Parathyroid adenoma (tissue), 2 donors: ENCODE measurements around the gene ADGRL3.
"Not testable (repeated sequence)": the region's sequence is repeated elsewhere in the genome, so short reads cannot be mapped to it uniquely, and the experiment has no call there.

ENCODE experiments used
- H2AFZ ChIP-seq: fragments of 300-600 bp; sonication (generic); one replicate; pipeline ENCODE4 v1.7.0; 2017; ENCODE audit warnings: antibody characterized with exemption, mild to moderate bottlenecking
- H3K27ac ChIP-seq: fragments of 300-600 bp; sonication (generic); one replicate; pipeline ENCODE4 v1.7.0; 2017
- H3K27me3 ChIP-seq: fragments of 300-600 bp; sonication (generic); one replicate; pipeline ENCODE4 v1.7.0; 2017; ENCODE audit warnings: low read length; ENCODE audit not compliant: control insufficient read depth, insufficient read depth
- H3K36me3 ChIP-seq: fragments of 300-600 bp; sonication (generic); one replicate; pipeline ENCODE4 v1.7.0; 2017; ENCODE audit warnings: low read length; ENCODE audit not compliant: control insufficient read depth, insufficient read depth
- H3K4me1 ChIP-seq: fragments of 300-600 bp; sonication (generic); one replicate; pipeline ENCODE4 v1.7.0; 2017; ENCODE audit warnings: control low read depth
- H3K4me2 ChIP-seq: fragments of 300-600 bp; sonication (generic); one replicate; pipeline ENCODE4 v1.7.0; 2017; ENCODE audit warnings: low read length
- H3K4me3 ChIP-seq: fragments of 300-600 bp; sonication (generic); one replicate; pipeline ENCODE4 v1.7.0; 2017; ENCODE audit warnings: low read depth, low read length
- H3K79me2 ChIP-seq: fragments of 300-600 bp; sonication (generic); one replicate; pipeline ENCODE4 v1.7.0; 2017; ENCODE audit warnings: control low read depth
- H3K9ac ChIP-seq: fragments of 300-600 bp; sonication (generic); one replicate; pipeline ENCODE4 v1.7.0; 2017; ENCODE audit warnings: mild to moderate bottlenecking
- H3K9me3 ChIP-seq: fragments of 300-600 bp; sonication (generic); one replicate; pipeline ENCODE4 v1.7.0; 2017; ENCODE audit warnings: low read length; ENCODE audit not compliant: control insufficient read depth
- TF ChIP-seq, protein P1 (sequence below): fragments of 300-600 bp; sonication (generic); IDR thresholded peaks from one replicate; pipeline ENCODE4 v1.7.0; 2017; ENCODE audit warnings: antibody characterized with exemption, mild to moderate bottlenecking
- donor health status: primary hyperparathyroidism.

Gene ADGRL3

DNA sequence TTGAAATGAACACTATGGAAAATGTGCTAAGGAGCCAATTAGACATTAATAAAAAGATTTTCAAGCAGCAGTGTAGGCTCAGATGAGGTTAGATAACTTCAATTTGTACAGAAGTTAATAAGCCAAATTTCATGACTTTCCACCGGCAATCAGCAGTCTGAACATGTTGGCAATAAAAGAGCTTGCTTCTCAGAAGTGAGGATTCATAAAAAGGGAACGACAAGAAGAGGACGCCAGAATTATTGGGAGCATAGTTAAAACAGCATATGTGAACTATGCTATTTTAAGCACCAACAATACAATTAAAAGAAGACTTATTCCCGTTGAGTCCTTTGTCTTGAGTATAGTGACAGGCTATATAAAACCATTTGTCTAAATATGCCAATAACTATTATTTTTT is 785.3 kb downstream of the ADGRL3 start:
- Histone ChIP-seq H3K36me3 (no peaks in the 10 kb centered on the region), H3K27me3 (no peaks in the 10 kb centered on the region), H3K79me2 (no peaks in the 10 kb centered on the region), H3K9me3 (no peaks in the 10 kb centered on the region), H3K9ac (no peak overlapping the region), H3K4me2 (no peak overlapping the region), H3K4me3 (no peak overlapping the region), H3K27ac (no peak overlapping the region), H2AFZ (no peak overlapping the region), H3K4me1 (no peaks in the 10 kb centered on the region)
- TF ChIP-seq, protein P1, sequence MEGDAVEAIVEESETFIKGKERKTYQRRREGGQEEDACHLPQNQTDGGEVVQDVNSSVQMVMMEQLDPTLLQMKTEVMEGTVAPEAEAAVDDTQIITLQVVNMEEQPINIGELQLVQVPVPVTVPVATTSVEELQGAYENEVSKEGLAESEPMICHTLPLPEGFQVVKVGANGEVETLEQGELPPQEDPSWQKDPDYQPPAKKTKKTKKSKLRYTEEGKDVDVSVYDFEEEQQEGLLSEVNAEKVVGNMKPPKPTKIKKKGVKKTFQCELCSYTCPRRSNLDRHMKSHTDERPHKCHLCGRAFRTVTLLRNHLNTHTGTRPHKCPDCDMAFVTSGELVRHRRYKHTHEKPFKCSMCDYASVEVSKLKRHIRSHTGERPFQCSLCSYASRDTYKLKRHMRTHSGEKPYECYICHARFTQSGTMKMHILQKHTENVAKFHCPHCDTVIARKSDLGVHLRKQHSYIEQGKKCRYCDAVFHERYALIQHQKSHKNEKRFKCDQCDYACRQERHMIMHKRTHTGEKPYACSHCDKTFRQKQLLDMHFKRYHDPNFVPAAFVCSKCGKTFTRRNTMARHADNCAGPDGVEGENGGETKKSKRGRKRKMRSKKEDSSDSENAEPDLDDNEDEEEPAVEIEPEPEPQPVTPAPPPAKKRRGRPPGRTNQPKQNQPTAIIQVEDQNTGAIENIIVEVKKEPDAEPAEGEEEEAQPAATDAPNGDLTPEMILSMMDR, result no peak

DNA sequence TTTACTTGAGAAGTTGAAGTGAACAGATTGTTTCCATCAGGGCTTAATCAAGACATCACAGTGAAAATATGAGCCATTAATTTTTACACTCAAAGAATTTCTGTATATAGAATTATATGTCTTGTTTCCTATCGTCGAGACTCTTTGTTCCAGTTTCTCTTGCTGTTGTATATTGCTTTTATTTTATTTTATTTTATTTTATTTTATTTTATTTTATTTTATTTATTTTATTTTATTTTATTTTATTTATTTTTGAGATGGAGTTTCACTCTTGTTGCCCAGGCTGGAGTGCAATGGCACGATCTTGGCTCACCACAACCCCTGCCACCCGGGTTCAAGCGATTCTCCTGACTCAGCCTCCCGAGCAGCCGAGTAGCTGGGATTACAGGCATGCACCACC is 786.8 kb downstream of the ADGRL3 start:
- not testable (repeated sequence) for H3K36me3 ChIP-seq, H3K4me1 ChIP-seq, H3K4me2 ChIP-seq, H3K79me2 ChIP-seq, H3K27ac ChIP-seq, H3K4me3 ChIP-seq, H3K27me3 ChIP-seq, H2AFZ ChIP-seq, H3K9me3 ChIP-seq, H3K9ac ChIP-seq

DNA sequence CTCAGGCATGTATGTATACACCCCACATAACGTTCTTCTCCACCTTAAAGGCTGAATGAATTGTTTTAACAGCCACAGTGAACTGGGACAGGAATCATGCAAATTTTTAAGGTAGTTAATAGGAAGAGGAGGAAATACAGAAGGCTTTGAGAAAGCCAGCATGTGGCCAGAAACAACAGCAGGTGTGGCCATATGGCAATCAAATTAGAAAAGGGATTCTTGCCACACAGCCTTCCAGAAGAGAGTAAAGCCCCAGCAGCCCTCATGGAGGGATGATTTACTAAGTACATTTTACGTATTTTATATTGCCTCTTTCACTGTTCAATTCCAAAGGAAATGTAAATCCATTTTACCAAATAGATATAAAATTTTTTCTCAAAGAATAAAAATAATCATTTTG is 792.2 kb downstream of the ADGRL3 start:
- no peak overlapping the region for H2AFZ ChIP-seq
- TF ChIP-seq, protein P1, result no peak

DNA sequence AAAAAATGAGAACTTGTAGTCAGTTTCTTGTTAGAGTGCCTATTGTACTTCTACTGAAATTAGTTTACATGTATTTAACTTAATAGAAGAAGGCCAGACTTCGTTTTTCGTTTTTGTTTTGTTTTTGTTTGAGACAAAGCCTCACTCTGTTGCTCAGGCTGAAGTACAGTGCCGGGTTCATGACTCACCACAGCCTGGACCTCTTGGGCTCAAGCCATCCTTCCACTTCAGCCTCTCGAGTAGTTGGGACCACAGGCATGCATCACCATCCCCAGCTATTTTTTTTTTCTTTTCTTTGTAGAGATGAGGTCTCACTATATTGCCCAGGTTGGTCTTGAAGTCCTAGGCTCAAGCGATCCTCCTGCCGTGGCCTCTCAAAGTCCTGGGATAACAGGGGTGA is 793.9 kb downstream of the ADGRL3 start:
- Histone ChIP-seq H2AFZ (no peak overlapping the region), H3K9me3 (no peaks in the 10 kb centered on the region), H3K27me3 (no peaks in the 10 kb centered on the region), H3K36me3 (no peaks in the 10 kb centered on the region), H3K4me3 (no peak overlapping the region), H3K79me2 (no peaks in the 10 kb centered on the region), H3K4me1 (no peaks in the 10 kb centered on the region), H3K9ac (no peak overlapping the region), H3K27ac (no peak overlapping the region), H3K4me2 (no peak overlapping the region)
- TF ChIP-seq, protein P1, result no peak

More for the DNA sequence above, 792.2 kb downstream of the ADGRL3 start:
- Histone ChIP-seq H3K4me1 (no peaks in the 10 kb centered on the region), H3K4me3 (no peak overlapping the region), H3K79me2 (no peaks in the 10 kb centered on the region), H3K9ac (no peak overlapping the region), H3K27me3 (no peaks in the 10 kb centered on the region), H3K4me2 (no peak overlapping the region), H3K27ac (no peak overlapping the region), H3K36me3 (no peaks in the 10 kb centered on the region), H3K9me3 (no peaks in the 10 kb centered on the region)

DNA sequence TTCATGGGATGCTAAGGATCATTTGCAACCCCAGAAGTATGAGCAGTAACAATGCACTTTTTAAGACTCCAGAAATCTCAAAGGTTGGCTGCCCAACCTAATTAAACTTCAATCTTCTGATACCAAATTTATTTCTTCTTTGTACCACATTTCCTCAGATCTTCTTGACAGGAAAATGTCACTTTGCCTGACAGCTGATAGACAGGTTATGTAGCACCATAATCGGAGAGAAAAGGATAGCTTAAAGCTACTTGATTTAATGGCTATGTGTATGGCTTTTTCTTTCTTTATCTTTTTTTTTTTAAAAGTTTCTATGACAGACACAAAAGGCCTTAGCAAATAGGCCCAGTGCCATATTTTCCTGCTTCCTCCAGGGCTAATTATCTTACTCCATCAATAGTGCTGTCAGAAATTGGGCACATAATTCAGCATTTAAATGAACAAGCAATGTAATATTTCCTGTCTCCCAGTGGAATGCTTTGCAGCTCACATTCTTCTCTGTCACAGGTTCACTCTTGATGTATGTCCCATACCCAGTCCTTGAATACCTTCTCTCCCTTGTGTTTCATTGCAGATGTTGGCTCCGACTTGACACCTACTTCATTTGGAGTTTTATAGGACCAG is 795.7 kb downstream of the ADGRL3 start:
- Histone ChIP-seq H3K27ac (no peak overlapping the region), H3K4me1 (no peaks in the 10 kb centered on the region), H3K9me3 (no peaks in the 10 kb centered on the region), H3K4me2 (no peak overlapping the region), H3K27me3 (no peaks in the 10 kb centered on the region), H3K4me3 (no peak overlapping the region), H3K9ac (no peak overlapping the region), H2AFZ (no peak overlapping the region), H3K79me2 (no peaks in the 10 kb centered on the region), H3K36me3 (no peaks in the 10 kb centered on the region)
- TF ChIP-seq, protein P1, result no peak
